Measurements from ENCODE around the gene SHH. TPM values are rescaled to one million over a fixed set of nuclear protein-coding genes. Genes with fewer than 3 reads are reported as not detected.

SHH gene
- total and polyA plus RNA-seq, 2 donors (not counting 3 experiments of a cell fraction or from before 2014, with no cell fraction given) = not detected

- Histone ChIP-seq H3K27ac (ENCODE audit: insufficient read depth, low read depth, low read length) (no peak overlapping the region), H3K4me3 (replicated peaks in 1 of 3; ENCODE audit: insufficient read depth in 1 of 3, low read depth in 1 of 3, low read length in 3 of 3) (no peak overlapping the region), H3K9me1 (replicated peaks; ENCODE audit: control insufficient read depth, extremely low read depth, insufficient read depth, low read length) (no peaks in the 10 kb centered on the region), H3K9me3 (replicated peaks; ENCODE audit: control insufficient read depth, insufficient read depth, low read length) (no peaks in the 10 kb centered on the region), H3K4me2 (ENCODE audit: insufficient read depth, low read length) (no peak overlapping the region), H3K4me1 (ENCODE audit: control insufficient read depth, extremely low read depth, insufficient read depth, low read length) (no peaks in the 10 kb centered on the region), H3K9ac (replicated peaks; ENCODE audit: extremely low read depth, insufficient read depth, low read length) (no peak overlapping the region), H2AFZ (ENCODE audit: low read depth, low read length) (no peak overlapping the region), H3K36me3 (ENCODE audit: control insufficient read depth in 2 of 2, extremely low read depth in 1 of 2, insufficient read depth in 2 of 2, low read length in 2 of 2) (no peaks in the 10 kb centered on the region), H4K20me1 (replicated peaks; ENCODE audit: control insufficient read depth, extremely low read depth, insufficient read depth, low read length) (no peaks in the 10 kb centered on the region), H3K27me3 (ENCODE audit: control insufficient read depth in 2 of 2, insufficient read depth in 2 of 2, low read length in 2 of 2) (no peaks in the 10 kb centered on the region), H3K79me2 (ENCODE audit: control insufficient read depth, insufficient read depth, low read length) (no peaks in the 10 kb centered on the region)
- BruUV-seq (replicated peaks) = no TSS peak
- FAIRE-seq = no peak
- dilution Hi-C loops (cut with MboI; ENCODE audit: extremely low pct_ligation_motif_present, low sequenced_read_pairs) (no loop called here), intact Hi-C loops (cut with micrococcal nuclease) (no loop called here)
- ChIA-PET CTCF (no interaction called here), POLR2A (no interaction called here)
- no peak for DNase-seq (ENCODE audit: low read depth, low spot score)
- no peak for TF ChIP-seq POLR2AphosphoS5 (IDR thresholded peaks at IDR 0.05; ENCODE audit: insufficient read depth, low read depth, low read length)
- TF ChIP-seq EZH2 (IDR thresholded peaks at IDR 0.05; ENCODE audit: borderline replicate concordance, low read depth, low read length, severe bottlenecking) = no peak
- no peak for TF ChIP-seq MYC (IDR thresholded peaks at IDR 0.05; ENCODE audit: low read depth, low read length)
- no peak for TF ChIP-seq MAX (IDR thresholded peaks at IDR 0.05; ENCODE audit: insufficient read depth, insufficient read length)
- no peak for TF ChIP-seq FOS (IDR thresholded peaks at IDR 0.05; ENCODE audit: borderline replicate concordance, insufficient read depth, low read length)
- TF ChIP-seq, protein P1, sequence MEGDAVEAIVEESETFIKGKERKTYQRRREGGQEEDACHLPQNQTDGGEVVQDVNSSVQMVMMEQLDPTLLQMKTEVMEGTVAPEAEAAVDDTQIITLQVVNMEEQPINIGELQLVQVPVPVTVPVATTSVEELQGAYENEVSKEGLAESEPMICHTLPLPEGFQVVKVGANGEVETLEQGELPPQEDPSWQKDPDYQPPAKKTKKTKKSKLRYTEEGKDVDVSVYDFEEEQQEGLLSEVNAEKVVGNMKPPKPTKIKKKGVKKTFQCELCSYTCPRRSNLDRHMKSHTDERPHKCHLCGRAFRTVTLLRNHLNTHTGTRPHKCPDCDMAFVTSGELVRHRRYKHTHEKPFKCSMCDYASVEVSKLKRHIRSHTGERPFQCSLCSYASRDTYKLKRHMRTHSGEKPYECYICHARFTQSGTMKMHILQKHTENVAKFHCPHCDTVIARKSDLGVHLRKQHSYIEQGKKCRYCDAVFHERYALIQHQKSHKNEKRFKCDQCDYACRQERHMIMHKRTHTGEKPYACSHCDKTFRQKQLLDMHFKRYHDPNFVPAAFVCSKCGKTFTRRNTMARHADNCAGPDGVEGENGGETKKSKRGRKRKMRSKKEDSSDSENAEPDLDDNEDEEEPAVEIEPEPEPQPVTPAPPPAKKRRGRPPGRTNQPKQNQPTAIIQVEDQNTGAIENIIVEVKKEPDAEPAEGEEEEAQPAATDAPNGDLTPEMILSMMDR (IDR thresholded peaks at IDR 0.05; ENCODE audit: extremely low read depth in 1 of 2, insufficient read depth in 1 of 2, low read depth in 1 of 2, low read length in 2 of 2) = no peak
- TF ChIP-seq GATA2 (IDR thresholded peaks at IDR 0.05; ENCODE audit: insufficient read depth, insufficient read length, low read depth, low read length) = no peak
- no peak for TF ChIP-seq POLR2A (IDR thresholded peaks at IDR 0.05; ENCODE audit: low read depth, low read length)
- TF ChIP-seq JUN (IDR thresholded peaks at IDR 0.05; ENCODE audit: borderline replicate concordance, insufficient read depth, insufficient read length, low read depth) = no peak
These were observed 44.4 kb upstream of the SHH start for GRCh38 chr7:155856656-155857055.
